GOT3 (cell line): ENCODE results near the gene RNF166.

Experiments
- DNase-seq: peaks from one replicate; lab custom pipeline; 2025; ENCODE audit warnings: mixed read lengths; lab: John Stamatoyannopoulos, UW

RNF166 gene

DNA sequence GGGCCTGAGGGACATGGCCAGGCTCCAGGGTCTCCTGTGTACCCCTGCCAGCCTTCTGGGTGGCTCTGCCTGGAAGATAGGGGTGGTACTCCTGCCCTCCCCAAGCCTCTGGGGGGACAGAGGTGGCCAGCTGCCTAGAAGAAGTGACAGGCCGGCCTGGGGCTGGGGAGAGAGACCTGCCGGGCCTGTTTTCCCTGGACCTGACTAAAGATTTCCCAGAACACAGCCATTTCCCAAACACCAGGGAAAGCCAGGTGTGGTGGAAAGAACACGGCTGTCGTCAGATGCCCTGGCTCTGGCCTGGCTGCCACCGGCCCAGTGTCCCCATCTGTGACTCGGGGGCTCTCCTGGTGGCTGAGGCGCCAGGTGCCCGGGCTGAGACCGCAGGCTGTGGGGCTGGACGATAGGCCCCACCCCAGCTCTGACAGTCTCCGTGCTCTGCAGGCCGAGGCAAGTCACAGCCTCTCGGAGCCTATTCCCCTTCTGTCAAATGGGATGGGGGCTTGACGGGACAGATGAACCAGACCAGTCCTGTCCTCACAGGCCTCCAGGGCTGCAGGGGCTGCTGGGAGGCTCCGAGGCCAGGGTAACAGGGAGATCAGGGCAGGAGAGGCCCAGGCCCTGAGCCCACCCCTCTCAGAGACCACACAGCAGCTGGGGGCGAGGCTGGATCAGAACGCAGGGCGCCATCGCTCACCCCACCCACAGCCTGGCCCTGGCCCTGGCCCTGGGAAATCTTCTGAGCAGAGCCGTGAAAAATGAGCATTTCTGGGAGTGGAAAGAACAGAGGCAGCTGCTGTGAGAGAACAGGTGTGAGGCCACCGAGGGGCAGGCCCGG, 33.1 kb upstream of the RNF166 start:
- DNase-seq, result no peak

- no peak for DNase-seq
Measured at GRCh38 chr16:88738151-88739084, 32.2 kb upstream of the RNF166 start.

DNA sequence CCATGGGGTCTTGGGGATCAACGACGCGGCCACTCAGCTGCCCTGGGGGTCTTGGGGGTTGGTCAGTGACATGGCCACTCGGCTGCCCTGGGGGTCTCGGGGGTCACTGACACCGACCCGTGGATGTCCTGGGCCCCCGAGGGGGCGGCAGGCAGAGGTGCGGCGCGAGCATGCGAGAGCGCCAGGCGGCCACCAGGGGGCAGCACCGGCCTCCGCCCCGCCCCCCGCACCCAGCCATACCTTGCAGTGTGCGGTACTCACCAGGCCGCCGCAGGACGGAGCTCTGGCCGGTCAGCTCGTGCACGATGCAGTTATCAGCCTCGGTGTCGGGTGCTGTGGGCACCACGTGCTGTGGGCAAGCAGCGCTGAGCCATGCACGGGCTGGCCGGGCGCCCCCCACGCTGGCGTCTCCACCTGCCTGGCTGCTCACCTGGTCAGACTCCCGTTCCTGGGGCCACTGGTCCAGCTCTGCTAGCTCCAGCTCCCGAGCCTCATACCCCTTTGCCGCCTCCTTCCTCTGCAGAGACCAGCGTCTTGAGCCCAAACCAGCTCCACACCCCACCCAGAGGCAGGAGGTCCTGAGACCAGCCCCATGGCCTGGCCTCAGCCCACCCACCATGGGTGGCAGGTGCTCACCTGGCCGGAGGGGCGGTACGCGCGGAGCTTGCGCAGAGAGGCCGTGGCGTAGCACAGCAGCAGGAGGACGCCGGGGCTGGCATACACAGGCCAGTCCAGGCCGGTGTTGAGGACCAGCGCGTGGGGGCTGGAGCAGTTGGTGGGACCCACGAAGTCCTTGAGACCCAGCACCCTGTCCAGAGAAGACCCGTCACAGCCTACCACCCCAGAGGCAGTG, 31.3 kb upstream of the RNF166 start:
- no peak for DNase-seq

DNA sequence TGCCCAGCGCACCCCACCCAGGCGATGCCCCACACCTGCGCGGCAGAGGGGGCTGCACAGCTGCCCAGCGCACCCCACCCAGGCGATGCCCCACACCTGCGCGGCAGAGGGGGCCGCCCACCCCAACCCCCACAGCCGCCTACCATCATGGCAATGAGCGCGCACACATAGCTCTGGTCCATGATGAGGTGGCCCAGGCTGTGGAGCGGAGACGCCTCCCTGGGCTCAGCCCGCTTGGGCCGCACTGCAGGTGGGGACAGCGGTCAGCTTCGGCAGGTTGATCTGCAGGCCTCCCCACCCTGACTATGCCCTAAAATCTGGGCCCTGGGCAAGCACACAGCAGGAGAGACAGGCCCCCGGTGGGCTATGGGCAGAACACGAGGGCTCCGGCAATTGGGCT, 30.3 kb upstream of the RNF166 start:
- DNase-seq, result no peak

- no peak for DNase-seq
Measured at GRCh38 chr16:88736088-88736487, 29.9 kb upstream of the RNF166 start.

- DNase-seq, result no peak
Measured at GRCh38 chr16:88735616-88736015, 29.4 kb upstream of the RNF166 start.

- DNase-seq, result no peak
Measured at GRCh38 chr16:88735121-88735520, 28.9 kb upstream of the RNF166 start.

- no peak for DNase-seq
Measured at GRCh38 chr16:88734361-88734728, 28.1 kb upstream of the RNF166 start.

GRCh38 chr16:88733630-88734360, 27.6 kb upstream of the RNF166 start:
- no peak for DNase-seq

DNA sequence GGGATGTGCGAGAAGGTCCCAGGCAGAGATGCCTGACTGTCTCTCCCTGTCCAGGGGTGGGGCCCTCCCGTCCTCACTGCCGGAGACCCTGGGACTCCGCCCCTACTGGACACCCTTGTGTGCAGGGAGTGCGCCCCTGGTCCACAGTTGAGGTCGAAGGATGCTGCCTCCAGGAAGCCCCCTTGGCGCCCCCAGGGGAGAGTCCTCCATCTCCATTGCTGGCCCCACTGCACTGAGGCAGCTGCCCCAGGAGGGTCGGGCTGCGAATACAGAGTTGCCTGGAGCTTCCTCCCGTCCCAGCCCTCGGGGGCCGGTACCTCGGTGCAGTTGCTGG, 26.7 kb upstream of the RNF166 start:
- no peak for DNase-seq

DNA sequence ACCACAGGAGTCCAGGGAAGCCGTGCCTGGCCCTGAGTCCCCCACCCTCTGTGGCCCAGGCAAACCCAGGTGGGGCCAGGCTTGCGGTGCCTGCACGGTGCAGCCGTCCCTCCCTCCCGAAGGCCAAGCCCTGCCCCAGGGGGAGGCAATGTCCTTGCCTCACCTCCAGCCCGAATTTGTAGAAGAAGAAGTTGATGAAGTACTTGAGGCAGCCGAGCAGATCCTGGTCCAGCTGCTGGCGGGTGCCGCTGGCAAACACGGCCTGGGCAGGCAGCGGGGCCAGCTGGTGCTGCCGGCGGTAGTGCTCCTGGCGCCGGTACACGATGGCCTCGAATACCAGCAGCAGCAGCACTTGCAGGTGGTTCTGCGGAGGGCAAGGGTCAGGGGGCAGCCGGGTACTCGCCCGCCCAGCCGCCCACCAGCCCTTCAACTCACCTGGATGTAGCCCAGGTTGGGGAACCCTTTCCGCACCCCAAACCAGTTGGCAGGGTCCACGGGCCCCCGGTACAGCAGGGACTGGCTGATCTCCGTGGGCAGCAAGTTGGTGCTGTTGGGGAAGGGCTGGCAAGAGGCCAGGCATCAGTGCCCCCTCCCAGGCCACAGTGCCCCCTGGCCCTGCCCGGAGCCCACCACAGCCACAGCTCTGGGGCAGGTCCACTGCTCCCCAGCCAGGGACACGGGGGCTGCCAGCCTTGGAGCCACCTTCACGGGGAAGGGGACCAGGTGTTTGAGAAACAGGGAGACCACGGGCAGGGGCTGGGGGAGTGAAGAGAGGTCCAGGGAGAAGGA, 26.2 kb upstream of the RNF166 start:
- DNase-seq, result no peak

DNA sequence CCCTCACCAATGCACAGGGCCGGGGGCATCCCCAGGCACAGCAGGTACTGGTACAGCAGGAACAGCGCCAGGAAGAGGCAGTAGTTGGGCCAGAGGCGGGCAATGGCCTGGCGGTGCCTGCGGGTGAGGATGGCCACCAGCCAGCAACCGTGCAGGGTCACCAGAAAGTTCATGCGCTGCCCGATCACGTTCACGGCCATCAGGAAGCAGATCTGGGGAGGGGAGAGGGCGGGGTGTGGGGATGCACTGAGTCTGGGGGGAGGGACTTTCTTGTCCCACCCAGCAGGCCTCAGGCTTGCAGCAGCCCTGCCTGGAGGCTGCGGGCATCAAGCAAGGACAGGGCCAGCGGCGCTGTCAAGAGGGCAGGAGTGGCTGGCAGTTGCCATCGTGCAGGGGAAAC, 25.5 kb upstream of the RNF166 start:
- no peak for DNase-seq

GRCh38 chr16:88730632-88731607, 24.7 kb upstream of the RNF166 start:
- DNase-seq, result no peak

DNA sequence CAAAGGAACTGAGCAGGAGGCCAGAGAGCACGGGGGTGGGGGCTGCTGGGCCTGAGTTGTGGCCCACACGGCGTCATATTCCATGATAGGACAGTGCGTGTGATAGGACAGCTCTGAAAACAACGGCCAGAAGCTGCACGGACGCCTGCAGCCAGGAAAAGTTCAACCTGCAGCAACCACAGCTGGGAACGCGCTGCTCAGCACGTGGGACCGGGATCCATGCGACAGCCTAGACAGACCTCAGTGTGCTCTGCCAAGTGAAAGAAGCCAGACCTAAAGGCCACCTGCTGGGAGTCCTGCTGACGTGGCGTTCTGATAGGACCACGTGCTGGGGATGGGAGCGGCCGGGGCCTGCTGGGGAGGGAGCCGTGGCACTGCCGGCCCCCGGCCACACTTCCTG, 21.7 kb upstream of the RNF166 start:
- no peak for DNase-seq

DNA sequence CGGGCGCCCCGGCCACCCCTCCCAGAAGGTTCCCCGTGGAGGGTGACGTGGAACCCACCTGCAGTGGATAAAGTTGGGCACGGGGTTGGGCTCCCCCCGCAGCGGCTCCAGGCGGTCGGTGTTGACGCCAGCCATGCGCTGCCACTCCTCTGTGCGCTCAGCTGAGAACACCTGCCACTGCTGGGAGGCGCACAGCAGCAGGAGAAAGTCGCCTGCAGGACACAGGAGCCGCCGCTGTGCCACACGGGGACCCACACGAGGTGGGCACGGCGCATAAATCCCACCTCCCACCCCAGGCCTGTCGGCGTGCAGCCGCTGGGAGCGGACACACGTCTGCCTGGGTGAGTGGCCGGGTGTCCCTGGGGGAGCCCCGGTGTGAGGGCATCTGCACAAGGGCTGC, 20.8 kb upstream of the RNF166 start:
- DNase-seq, result no peak

DNA sequence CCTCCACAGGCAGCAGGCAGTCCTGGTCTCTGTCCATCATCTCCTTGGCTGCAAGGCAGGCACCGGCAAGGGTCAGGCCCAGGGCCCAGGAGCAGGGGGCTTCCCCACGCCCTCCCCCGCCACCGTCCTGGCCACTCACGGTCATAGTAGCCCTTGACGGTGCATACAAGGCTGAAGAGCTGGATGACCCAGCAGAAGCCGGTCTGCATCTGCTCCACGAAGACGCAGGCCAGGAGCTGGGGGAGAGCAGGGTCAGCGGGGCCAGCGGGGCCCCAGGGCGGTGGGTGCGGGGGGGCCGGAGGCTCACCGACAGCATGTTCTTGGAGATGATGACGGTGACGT, 20.2 kb upstream of the RNF166 start:
- DNase-seq, result no peak

DNA sequence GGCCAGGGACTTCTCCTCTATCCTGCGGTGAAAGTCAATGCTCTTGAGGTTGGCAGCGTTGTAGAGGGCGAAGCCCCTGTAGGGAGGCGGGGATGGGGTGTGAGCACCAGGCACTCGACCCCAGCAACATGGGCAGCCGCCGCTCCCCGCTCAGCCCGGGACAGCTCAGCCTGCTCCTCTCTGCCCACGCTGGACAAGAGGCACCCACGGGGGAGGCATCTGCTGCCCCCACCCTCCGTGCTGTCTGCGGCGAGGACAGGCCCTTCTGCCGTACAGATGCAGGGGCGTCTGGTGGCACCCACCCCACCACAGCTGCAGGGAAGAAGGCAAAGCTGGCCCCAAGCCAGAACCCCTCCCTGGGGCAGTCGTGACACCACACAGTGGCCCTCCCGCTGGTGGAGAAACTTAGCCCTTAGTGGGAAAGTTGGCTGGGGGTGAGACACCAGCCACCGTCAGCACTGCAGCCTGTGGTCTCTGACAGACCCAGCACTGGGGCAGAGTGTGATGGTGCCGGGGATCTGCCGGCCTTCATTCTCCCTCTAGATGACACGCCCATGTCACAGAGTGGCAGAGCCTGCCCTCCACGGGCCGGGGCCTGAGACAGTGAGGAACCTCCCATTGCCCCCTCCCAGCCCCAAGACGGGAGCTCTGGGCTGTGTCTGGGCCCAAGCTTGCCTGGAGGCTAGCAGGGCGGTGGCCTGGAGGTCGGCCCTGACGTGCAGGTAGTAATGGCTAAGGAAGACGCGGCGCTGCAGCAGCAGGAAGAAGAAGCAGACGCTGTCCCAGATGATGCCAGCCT, 19.6 kb upstream of the RNF166 start:
- DNase-seq, result no peak

- no peak for DNase-seq
Measured at GRCh38 chr16:88724855-88725555, 18.8 kb upstream of the RNF166 start.
